ENCODE results near the gene PPP6R3.

PPP6R3 gene

DNA sequence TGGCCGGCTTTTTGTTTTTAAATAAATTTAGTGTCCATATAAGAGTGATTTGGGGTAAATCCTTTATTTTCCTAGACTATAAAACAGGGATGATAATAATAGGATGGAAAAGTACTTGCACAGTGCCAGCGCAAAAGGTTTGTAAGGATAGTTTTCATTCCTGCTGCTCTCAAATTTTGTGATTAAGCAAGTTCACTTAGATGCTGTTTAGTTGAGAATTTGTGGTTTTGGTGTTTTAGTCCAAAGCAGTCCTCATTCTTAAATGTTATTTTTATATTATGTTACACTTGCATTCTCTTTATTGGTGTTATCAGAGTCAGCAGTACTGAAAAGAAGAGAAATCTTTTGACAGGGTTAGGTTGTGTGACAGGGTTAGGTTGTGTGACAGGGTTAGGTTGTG lies 47.9 kb downstream of the PPP6R3 start:
- TF ChIP-seq, protein P1, sequence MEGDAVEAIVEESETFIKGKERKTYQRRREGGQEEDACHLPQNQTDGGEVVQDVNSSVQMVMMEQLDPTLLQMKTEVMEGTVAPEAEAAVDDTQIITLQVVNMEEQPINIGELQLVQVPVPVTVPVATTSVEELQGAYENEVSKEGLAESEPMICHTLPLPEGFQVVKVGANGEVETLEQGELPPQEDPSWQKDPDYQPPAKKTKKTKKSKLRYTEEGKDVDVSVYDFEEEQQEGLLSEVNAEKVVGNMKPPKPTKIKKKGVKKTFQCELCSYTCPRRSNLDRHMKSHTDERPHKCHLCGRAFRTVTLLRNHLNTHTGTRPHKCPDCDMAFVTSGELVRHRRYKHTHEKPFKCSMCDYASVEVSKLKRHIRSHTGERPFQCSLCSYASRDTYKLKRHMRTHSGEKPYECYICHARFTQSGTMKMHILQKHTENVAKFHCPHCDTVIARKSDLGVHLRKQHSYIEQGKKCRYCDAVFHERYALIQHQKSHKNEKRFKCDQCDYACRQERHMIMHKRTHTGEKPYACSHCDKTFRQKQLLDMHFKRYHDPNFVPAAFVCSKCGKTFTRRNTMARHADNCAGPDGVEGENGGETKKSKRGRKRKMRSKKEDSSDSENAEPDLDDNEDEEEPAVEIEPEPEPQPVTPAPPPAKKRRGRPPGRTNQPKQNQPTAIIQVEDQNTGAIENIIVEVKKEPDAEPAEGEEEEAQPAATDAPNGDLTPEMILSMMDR (IDR thresholded peaks at IDR 0.05; ENCODE audit: extremely low read depth, insufficient read depth, missing control alignments) = no peak
- DNase-seq (ENCODE audit: low spot score) = no peak
- in situ Hi-C loops (cut with MboI; ENCODE audit: low pct_unique_long_range_greater_than_20kb, low sequenced_read_pairs, unreplicated experiment) = no loop called here

- in situ Hi-C loops (cut with MboI; ENCODE audit: low pct_unique_long_range_greater_than_20kb, low sequenced_read_pairs, unreplicated experiment) = no loop called here
Measured at GRCh38 chr11:68509066-68509465, 48.5 kb downstream of the PPP6R3 start.

GRCh38 chr11:68513930-68514487 lies 53.5 kb downstream of the PPP6R3 start:
- DNase-seq (ENCODE audit: low spot score) = no peak
- TF ChIP-seq, protein P1 (IDR thresholded peaks at IDR 0.05; ENCODE audit: extremely low read depth, insufficient read depth, missing control alignments) = no peak
- in situ Hi-C loops (cut with MboI; ENCODE audit: low pct_unique_long_range_greater_than_20kb, low sequenced_read_pairs, unreplicated experiment) = no loop called here

More at GRCh38 chr11:68509066-68509465, 48.5 kb downstream of the PPP6R3 start:
- no peak for DNase-seq (ENCODE audit: low spot score)
- TF ChIP-seq, protein P1 (IDR thresholded peaks at IDR 0.05; ENCODE audit: extremely low read depth, insufficient read depth, missing control alignments) = no peak

GRCh38 chr11:68517121-68517741 lies 56.7 kb downstream of the PPP6R3 start:
- TF ChIP-seq, protein P1 (IDR thresholded peaks at IDR 0.05; ENCODE audit: extremely low read depth, insufficient read depth, missing control alignments) = no peak
- in situ Hi-C loops (cut with MboI; ENCODE audit: low pct_unique_long_range_greater_than_20kb, low sequenced_read_pairs, unreplicated experiment) = no loop called here
- no peak for DNase-seq (ENCODE audit: low spot score)

DNA sequence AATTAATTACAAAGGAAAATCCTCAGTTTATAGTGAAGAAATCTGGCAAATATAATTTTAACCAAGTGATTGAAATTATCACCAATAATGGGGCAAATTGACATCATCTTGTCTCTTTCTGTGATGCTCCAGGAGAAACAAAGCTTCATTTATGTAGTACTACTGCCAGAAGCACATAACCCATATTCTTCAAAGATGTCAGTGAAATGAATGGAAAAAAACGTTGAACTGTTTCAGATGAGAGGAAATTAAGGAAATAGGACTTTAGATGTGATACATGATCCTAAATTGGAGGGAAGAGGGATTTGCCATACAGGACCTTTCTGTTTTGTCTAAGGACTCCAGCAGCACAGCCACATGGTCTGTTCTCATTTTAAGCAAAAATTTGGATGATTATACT lies 57.6 kb downstream of the PPP6R3 start:
- DNase-seq (ENCODE audit: low spot score) = no peak
- in situ Hi-C loops (cut with MboI; ENCODE audit: low pct_unique_long_range_greater_than_20kb, low sequenced_read_pairs, unreplicated experiment) = no loop called here
- TF ChIP-seq, protein P1 (IDR thresholded peaks at IDR 0.05; ENCODE audit: extremely low read depth, insufficient read depth, missing control alignments) = no peak

GRCh38 chr11:68521969-68522652 lies 61.6 kb downstream of the PPP6R3 start:
- no peak for DNase-seq (ENCODE audit: low spot score)
- TF ChIP-seq, protein P1 (IDR thresholded peaks at IDR 0.05; ENCODE audit: extremely low read depth, insufficient read depth, missing control alignments) = no peak
- in situ Hi-C loops (cut with MboI; ENCODE audit: low pct_unique_long_range_greater_than_20kb, low sequenced_read_pairs, unreplicated experiment) = no loop called here

Data from GM13977 (cell line).